ENCODE results near the gene TRAPPC11. TPM values are rescaled to one million over a fixed set of nuclear protein-coding genes. Genes with fewer than 3 reads are reported as not detected.

TRAPPC11 gene
- total RNA-seq, 1 donor from 2014 or later: 38.1 TPM

- peak; percentile 53 for DNase-seq (ENCODE audit: low read depth)
- H3K4me3 ChIP-seq (ENCODE audit: low read depth, low read length): no peak overlapping the region
These were observed 96.5 kb downstream of the TRAPPC11 start for GRCh38 chr4:183755596-183755995.

DNA sequence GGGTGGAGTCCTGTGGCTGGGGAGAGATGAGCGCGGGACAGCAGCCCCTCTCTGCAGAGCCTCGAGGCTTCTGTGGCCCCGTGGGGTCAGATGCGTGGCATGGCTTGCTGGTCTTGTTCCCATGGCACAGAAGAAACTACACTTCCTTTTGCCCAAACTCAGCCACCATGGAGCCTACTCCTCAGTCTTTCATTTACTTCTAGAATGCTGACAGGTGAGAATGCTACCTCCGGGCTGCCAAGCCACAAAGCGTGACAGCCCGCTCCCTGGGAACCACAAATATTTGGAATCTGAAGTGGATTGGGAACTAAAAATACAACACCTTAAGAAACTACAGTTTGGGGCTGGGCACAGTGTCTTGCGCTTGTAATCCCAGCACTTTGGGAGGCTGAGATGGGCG lies 98.0 kb downstream of the TRAPPC11 start:
- no peak overlapping the region for H3K4me3 ChIP-seq (ENCODE audit: low read depth, low read length)
- TF ChIP-seq CTCF (conservative IDR thresholded peaks at IDR 0.05; ENCODE audit: low read depth, low read length): no peak
- peak; percentile 22 for DNase-seq (ENCODE audit: low read depth)

More at GRCh38 chr4:183755596-183755995, 96.5 kb downstream of the TRAPPC11 start:
- no peak for TF ChIP-seq CTCF (conservative IDR thresholded peaks at IDR 0.05; ENCODE audit: low read depth, low read length)

GRCh38 chr4:183758061-183758757 lies 99.1 kb downstream of the TRAPPC11 start:
- no peak overlapping the region for H3K4me3 ChIP-seq (ENCODE audit: low read depth, low read length)
- DNase-seq (ENCODE audit: low read depth): no peak
- TF ChIP-seq CTCF (conservative IDR thresholded peaks at IDR 0.05; ENCODE audit: low read depth, low read length): peak; percentile 40

- no peak for TF ChIP-seq CTCF (conservative IDR thresholded peaks at IDR 0.05; ENCODE audit: low read depth, low read length)
- DNase-seq (ENCODE audit: low read depth): no peak
- H3K4me3 ChIP-seq (ENCODE audit: low read depth, low read length): no peak overlapping the region
These were observed 99.8 kb downstream of the TRAPPC11 start for GRCh38 chr4:183758758-183759447.

GRCh38 chr4:183760326-183760725 lies 101.2 kb downstream of the TRAPPC11 start:
- no peak for TF ChIP-seq CTCF (conservative IDR thresholded peaks at IDR 0.05; ENCODE audit: low read depth, low read length)
- H3K4me3 ChIP-seq (ENCODE audit: low read depth, low read length): no peak overlapping the region
- DNase-seq (ENCODE audit: low read depth): no peak

Other genes with a start within 250 kb of the TRAPPC11 start
- 25.5 and 36.8 TPM in 2 replicates for gene CDKN2AIP, start 214.7 kb upstream of the TRAPPC11 start, total RNA-seq
- 10.7 and 32.4 TPM in 2 replicates for gene ING2, start 154.2 kb upstream of the TRAPPC11 start, total RNA-seq
- gene RWDD4, start 108 bp upstream of the TRAPPC11 start, total RNA-seq: 17.2 and 24.2 TPM in 2 replicates
- 2.3 and 4.3 TPM in 2 replicates for gene STOX2, start 246.0 kb downstream of the TRAPPC11 start, total RNA-seq

Data from epithelial cell of proximal tubule (primary cell).